AG10803 (cell line): ENCODE data around the gene BRWD1.
"Not testable (repeated sequence)": the region's sequence is repeated elsewhere in the genome, so short reads cannot be mapped to it uniquely, and the experiment has no call there.

ENCODE experiments used
- DNase-seq: peaks from one replicate; pipeline ENCODE4 v3.0.0; 2010; ENCODE audit warnings: low read depth
- H3K4me3 ChIP-seq: 2 replicates; pipeline ENCODE4 v1.5.1; 2011; ENCODE audit warnings: mild to moderate bottlenecking, low read length, control low read depth
- CTCF ChIP-seq: conservative IDR thresholded peaks from 2 replicates; pipeline ENCODE4 v1.5.1; 2011; ENCODE audit warnings: mild to moderate bottlenecking, low read length, control low read depth, inconsistent platforms

Gene BRWD1

DNA sequence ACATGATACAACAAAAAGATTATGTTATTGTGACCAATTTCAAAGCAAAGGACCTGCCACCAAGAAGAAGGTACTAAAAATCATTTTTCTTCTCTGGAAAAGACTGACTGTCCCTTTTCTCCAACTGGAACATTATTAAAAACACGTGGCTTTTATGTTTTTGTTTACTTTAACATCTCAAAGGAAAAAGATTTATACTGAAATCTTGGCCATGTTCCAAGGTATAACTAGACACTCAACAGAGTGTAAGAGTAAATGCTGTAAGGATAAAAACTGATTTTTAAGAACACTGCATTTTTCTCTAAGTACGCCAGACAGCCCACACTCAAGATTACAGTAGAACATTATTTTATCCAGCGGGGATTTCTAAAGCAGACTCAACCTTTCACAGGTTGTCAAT is 62.1 kb downstream of the BRWD1 start:
- TF ChIP-seq CTCF = no peak
- DNase-seq = peak; percentile 18
- no peak overlapping the region for H3K4me3 ChIP-seq

DNA sequence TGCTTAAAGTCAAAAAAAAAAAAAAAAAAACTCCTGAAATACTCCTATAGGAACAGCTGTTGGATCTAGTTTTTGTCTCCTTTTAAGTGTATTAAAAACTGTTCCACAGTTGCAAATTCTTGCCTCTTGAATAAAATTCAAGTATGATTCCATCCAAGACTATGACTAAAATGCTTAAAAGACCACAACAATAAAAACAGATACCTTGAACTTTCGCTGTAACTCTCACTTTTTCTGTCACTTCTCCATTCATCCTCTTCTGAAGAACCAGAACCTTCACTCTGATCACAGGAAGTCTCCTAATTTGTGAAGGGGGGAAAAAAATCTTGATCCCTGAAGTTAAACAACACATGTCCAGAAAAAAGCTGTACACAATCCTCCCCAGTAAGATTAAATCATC is 75.2 kb downstream of the BRWD1 start:
- peak; percentile 6 for DNase-seq
- TF ChIP-seq CTCF = no peak
- H3K4me3 ChIP-seq = no peak overlapping the region

GRCh38 chr21:39232861-39233291 is 80.6 kb downstream of the BRWD1 start:
- peak; percentile 5 for DNase-seq

GRCh38 chr21:39224930-39225329 is 88.5 kb downstream of the BRWD1 start:
- no peak overlapping the region for H3K4me3 ChIP-seq
- TF ChIP-seq CTCF = no peak
- no peak for DNase-seq

More at GRCh38 chr21:39232861-39233291, 80.6 kb downstream of the BRWD1 start:
- TF ChIP-seq CTCF = no peak
- no peak overlapping the region for H3K4me3 ChIP-seq

- no peak for DNase-seq
- H3K4me3 ChIP-seq = no peak overlapping the region
- TF ChIP-seq CTCF = no peak
These were observed 91.4 kb downstream of the BRWD1 start for GRCh38 chr21:39221997-39222486.

GRCh38 chr21:39221282-39221996 is 92.0 kb downstream of the BRWD1 start:
- no peak overlapping the region for H3K4me3 ChIP-seq
- no peak for TF ChIP-seq CTCF

GRCh38 chr21:39220875-39221274 is 92.6 kb downstream of the BRWD1 start:
- H3K4me3 ChIP-seq, DNase-seq: not testable (repeated sequence)

More at GRCh38 chr21:39221282-39221996, 92.0 kb downstream of the BRWD1 start:
- DNase-seq = no peak
